AG04449 (cell line): ENCODE results near the gene PSMG1.
A peak's percentile ranks its signal among the peaks of the same experiment; 100 is the strongest.

Experiments used
- CTCF ChIA-PET: fragments of 350-600 bp; formaldehyde crosslinking; extraction: SDS; loops from one replicate; lab custom pipeline; 2021; ENCODE audit warnings: antibody characterized with exemption; lab: Yijun Ruan, JAX
- POLR2A ChIA-PET: fragments of 400-600, 350-600 bp; formaldehyde crosslinking; extraction: SDS; loops from one replicate; lab custom pipeline; 2020; ENCODE audit warnings: antibody characterized with exemption, inconsistent platforms; lab: Yijun Ruan, JAX
- DNase-seq: peaks from one replicate; pipeline ENCODE4 v3.0.0-alpha.2; 2010; ENCODE audit warnings: low read depth, low spot score
- H3K4me3 ChIP-seq: 2 replicates; pipeline ENCODE4 v1.5.1; 2011; ENCODE audit warnings: low read depth, mild to moderate bottlenecking, control low read depth, low read length
- TF ChIP-seq, protein P1 (sequence below): IDR thresholded peaks from one replicate; pipeline ENCODE4 v1.5.1; 2011; ENCODE audit warnings: mild to moderate bottlenecking, moderate library complexity, low read length, control low read depth, inconsistent platforms; ENCODE audit not compliant: insufficient read depth; ENCODE audit errors: missing control alignments

PSMG1 gene

GRCh38 chr21:39149882-39150281, 33.4 kb downstream of the PSMG1 start:
- no peak overlapping the region for H3K4me3 ChIP-seq
- DNase-seq, result no peak
- POLR2A ChIA-PET, result no interaction called here
- CTCF ChIA-PET, result interaction anchor here (0.8 to 1.7 kb wide), 4 partner anchors 12 to 481 kb away, joined by 3 to 9 read pairs (median 4); no protein-coding TSS in a partner anchor
- TF ChIP-seq, protein P1, sequence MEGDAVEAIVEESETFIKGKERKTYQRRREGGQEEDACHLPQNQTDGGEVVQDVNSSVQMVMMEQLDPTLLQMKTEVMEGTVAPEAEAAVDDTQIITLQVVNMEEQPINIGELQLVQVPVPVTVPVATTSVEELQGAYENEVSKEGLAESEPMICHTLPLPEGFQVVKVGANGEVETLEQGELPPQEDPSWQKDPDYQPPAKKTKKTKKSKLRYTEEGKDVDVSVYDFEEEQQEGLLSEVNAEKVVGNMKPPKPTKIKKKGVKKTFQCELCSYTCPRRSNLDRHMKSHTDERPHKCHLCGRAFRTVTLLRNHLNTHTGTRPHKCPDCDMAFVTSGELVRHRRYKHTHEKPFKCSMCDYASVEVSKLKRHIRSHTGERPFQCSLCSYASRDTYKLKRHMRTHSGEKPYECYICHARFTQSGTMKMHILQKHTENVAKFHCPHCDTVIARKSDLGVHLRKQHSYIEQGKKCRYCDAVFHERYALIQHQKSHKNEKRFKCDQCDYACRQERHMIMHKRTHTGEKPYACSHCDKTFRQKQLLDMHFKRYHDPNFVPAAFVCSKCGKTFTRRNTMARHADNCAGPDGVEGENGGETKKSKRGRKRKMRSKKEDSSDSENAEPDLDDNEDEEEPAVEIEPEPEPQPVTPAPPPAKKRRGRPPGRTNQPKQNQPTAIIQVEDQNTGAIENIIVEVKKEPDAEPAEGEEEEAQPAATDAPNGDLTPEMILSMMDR, result no peak

GRCh38 chr21:39148975-39149374, 34.3 kb downstream of the PSMG1 start:
- ChIA-PET POLR2A (no interaction called here), CTCF (no interaction called here)
- no peak overlapping the region for H3K4me3 ChIP-seq
- no peak for DNase-seq
- TF ChIP-seq, protein P1, result no peak

DNA sequence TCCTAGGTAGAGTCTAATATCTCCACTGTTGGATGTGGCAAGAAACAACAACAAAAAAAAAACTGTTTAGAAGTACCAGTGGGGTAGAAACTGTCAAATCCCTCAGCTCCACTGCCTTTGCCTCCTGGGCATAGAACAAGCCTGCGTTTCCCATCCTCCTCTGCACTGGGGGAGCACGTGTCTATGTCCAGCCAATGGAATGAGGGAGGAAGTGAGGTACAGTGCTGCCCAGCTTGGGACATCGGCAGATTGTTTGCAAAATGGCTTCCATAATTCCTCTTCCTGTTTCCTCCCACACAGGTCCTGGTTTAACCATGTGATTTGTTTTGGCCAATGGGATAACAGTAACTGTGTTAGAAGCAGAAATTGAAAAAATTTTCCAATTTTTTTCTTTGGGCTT, 39.1 kb downstream of the PSMG1 start:
- ChIA-PET CTCF (interaction anchor here (0.9 to 1.5 kb wide), 2 partner anchors 9 to 410 kb away, joined by 3 to 5 read pairs; no protein-coding TSS in a partner anchor), POLR2A (no interaction called here)
- TF ChIP-seq, protein P1, result no peak
- H3K4me3 ChIP-seq, result no peak overlapping the region
- no peak for DNase-seq

DNA sequence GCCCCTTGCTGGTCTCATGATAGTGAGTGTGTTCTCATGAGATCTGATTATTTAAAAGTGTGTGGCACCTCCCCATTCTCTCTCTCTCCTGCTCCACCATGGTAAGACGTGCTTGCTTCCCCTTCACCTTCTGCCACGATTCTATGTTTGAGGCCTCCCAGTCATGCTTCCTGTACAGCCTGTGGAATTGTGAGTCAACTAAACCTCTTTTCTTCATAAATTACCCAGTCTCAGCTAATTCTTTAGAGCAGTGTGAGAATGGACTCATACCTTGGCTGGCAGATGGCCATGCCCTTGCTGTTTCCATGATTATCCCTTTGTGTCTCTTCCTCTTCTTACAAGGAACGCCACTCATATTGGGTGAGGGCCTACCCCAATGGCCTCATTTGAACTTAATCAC, 40.3 kb downstream of the PSMG1 start:
- no peak for DNase-seq
- TF ChIP-seq, protein P1, result no peak
- H3K4me3 ChIP-seq, result no peak overlapping the region
- CTCF ChIA-PET, result interaction anchor here (1.5 kb wide), 1 partner anchor 11 kb away, joined by 5 read pairs; no protein-coding TSS in a partner anchor
- POLR2A ChIA-PET, result no interaction called here

DNA sequence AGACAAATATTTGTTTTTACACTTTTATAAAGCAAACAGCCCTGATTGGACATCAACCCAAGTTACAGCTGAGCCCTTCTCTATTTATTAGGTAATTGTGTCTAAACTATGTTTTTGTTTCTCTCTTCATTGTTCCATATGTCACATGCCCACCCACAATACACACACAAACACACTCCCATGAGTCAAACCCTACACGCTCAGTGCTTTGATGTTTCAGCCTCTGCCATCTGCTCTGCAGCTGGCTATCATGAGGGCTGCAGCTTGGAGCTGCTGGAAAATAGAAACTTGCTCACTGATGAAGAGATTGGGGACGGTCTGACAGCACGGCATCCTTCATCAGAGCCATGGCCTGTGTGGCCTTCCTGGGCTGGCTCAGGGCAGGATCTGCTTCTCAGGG, 41.7 kb downstream of the PSMG1 start:
- TF ChIP-seq, protein P1, result no peak
- CTCF ChIA-PET, result interaction anchor here (0.6 to 2.8 kb wide), 8 partner anchors 9 to 637 kb away, joined by 3 to 14 read pairs (median 4); no protein-coding TSS in a partner anchor
- POLR2A ChIA-PET, result no interaction called here

DNA sequence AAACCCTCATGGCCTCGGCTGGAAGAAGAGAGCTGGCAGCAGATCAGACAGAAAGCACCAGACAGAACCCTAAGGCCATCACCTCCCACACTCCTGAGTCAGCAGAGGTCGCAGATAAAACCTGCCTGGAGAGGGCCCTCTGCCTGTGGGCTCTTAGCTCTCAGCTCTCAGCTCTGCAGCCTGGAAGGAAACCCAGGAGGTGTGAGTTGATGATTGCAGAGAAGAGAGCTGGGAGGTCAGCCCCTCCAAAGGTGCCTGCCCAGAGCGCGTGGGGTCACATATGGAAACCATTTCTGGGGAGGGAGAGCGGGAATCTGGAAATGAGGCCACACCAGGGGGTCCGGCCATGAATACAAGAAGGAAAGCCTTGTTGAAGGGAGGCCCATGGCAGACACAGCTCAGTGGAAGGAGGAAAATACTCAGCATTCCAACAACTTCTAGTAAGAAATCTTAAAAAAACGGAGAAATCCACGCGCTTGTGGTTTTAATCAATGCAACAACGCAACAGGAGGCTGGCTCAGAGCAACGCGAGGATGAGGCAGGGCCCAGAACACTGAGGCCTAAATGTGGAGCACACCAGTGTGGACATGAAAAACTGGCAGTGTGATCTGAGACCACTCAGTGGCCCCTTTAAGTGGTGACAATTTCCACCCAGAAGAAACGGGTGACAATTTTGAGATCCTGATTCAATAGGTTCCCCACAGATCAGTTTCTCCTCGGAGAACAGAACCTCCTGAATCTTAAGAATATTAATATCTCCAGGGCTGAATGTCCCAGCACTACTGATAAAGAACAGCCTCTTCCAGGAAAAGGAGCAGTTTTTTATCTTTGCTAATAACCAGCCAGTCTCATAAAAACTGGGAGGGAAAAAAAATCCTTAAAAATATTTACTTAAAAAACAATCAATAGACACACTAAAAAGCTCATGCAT, 45.7 kb downstream of the PSMG1 start:
- POLR2A ChIA-PET, result interaction anchor here (0.5 kb wide), 1 partner anchor 1679 kb away, joined by 3 read pairs; no protein-coding TSS in a partner anchor
- H3K4me3 ChIP-seq, result no peak overlapping the region
- DNase-seq, result no peak
- TF ChIP-seq, protein P1, result peak; percentile 5
- CTCF ChIA-PET, result interaction anchor here (0.6 to 6.2 kb wide), 55 partner anchors 10 to 780 kb away, joined by 3 to 102 read pairs (median 4); no protein-coding TSS in a partner anchor

More for the DNA sequence above, 41.7 kb downstream of the PSMG1 start:
- DNase-seq, result no peak
- H3K4me3 ChIP-seq, result no peak overlapping the region
